ENCODE results near the gene OVAAL.

OVAAL gene

DNA sequence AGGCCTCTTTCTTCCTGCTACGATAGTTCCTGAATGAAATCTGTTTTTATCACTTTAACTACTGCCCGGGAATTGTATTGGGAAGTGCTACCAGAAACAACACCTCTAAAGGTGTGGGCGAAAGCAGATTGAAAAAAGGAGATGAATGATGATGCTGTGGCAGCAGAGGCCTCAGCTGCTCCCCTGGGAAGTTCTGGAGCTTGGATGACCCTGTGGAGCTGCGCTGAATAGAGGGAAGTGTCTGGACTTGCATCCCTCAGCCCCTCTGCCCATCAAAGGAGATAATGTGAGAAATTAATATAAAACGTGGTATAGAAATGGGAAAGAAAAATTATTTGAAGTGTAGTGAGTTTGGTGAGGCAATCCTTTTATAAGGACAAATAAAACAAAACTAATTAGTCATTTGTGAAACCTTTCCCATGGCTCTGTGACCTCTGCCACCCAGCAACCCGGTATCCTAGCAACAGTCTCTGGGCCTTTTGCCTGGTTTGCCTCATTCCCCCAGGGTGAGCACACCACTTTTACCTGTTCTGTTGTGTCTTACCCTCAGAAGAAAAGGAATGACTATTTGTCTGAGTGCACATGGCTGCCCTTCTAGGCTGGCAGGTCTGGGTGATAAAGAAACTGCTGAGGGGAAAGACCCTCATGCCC is 21.3 kb downstream of the OVAAL start:
- Histone ChIP-seq H3K27ac (ENCODE audit: low read length) (no peak overlapping the region), H3K4me1 (ENCODE audit: low read length) (no peaks in the 10 kb centered on the region), H4K20me1 (ENCODE audit: insufficient read depth, low read length) (no peaks in the 10 kb centered on the region), H3K9me2 (replicated peaks; ENCODE audit: insufficient read depth, low read length) (no peaks in the 10 kb centered on the region), H3K27me3 (replicated peaks; ENCODE audit: insufficient read depth, low read length) (no peaks in the 10 kb centered on the region), H3F3A (ENCODE audit: insufficient read depth, low read length) (no peaks in the 10 kb centered on the region), H3K36me3 (replicated peaks; ENCODE audit: insufficient read depth, low read length) (no peaks in the 10 kb centered on the region), H2AFZ (ENCODE audit: low read length) (no peak overlapping the region), H3K9me3 (replicated peaks; ENCODE audit: insufficient read depth, low read length) (no peaks in the 10 kb centered on the region), H3K9ac (ENCODE audit: low read length) (no peak overlapping the region), H3K4me2 (ENCODE audit: low read depth, low read length) (no peak overlapping the region), H3K79me2 (ENCODE audit: low read length) (no peaks in the 10 kb centered on the region), H3K4me3 (ENCODE audit: low read length) (no peak overlapping the region)
- no peak for TF ChIP-seq CTCF (IDR thresholded peaks at IDR 0.05; ENCODE audit: low read length)
- TF ChIP-seq EZH2phosphoT487 (IDR thresholded peaks at IDR 0.05; ENCODE audit: low read length): no peak
- TF ChIP-seq EZH2 (optimal IDR thresholded peaks at IDR 0.05; ENCODE audit: low read depth, low read length): no peak
- no peak for DNase-seq

DNA sequence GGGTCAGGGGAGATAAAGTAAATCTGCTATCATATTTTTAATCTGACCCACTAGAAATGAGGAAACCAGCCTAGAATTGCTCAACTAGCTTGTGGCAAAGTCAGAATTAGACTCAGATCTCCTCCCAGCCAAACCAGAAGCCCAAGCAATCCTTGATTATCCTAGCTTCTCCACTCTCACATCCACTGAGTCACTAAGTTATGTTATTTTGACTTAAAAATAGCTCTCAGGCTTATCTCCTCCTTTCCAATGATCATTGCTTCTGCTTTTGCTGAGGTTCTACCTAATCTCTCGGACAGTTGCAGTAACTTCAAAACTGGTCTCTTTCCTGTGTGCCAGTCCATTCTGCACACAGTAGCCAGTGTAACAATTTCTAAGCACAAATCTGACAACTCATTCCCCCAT is 22.9 kb downstream of the OVAAL start:
- no peaks in the 10 kb centered on the region for H3K9me3 ChIP-seq (replicated peaks; ENCODE audit: insufficient read depth, low read length)
- H3K36me3 ChIP-seq (replicated peaks; ENCODE audit: insufficient read depth, low read length): no peaks in the 10 kb centered on the region
- no peak overlapping the region for H3K27ac ChIP-seq (ENCODE audit: low read length)
- no peaks in the 10 kb centered on the region for H3K27me3 ChIP-seq (replicated peaks; ENCODE audit: insufficient read depth, low read length)
- H3F3A ChIP-seq (ENCODE audit: insufficient read depth, low read length): no peaks in the 10 kb centered on the region
- no peak overlapping the region for H3K4me3 ChIP-seq (ENCODE audit: low read length)
- no peaks in the 10 kb centered on the region for H3K79me2 ChIP-seq (ENCODE audit: low read length)
- H3K4me1 ChIP-seq (ENCODE audit: low read length): no peaks in the 10 kb centered on the region
- no peak overlapping the region for H2AFZ ChIP-seq (ENCODE audit: low read length)
- H3K9ac ChIP-seq (ENCODE audit: low read length): no peak overlapping the region
- TF ChIP-seq EZH2 (optimal IDR thresholded peaks at IDR 0.05; ENCODE audit: low read depth, low read length) (no peak), CTCF (IDR thresholded peaks at IDR 0.05; ENCODE audit: low read length) (no peak), EZH2phosphoT487 (IDR thresholded peaks at IDR 0.05; ENCODE audit: low read length) (no peak)
- H3K9me2 ChIP-seq (replicated peaks; ENCODE audit: insufficient read depth, low read length): no peaks in the 10 kb centered on the region
- no peak overlapping the region for H3K4me2 ChIP-seq (ENCODE audit: low read depth, low read length)
- DNase-seq: no peak
- no peaks in the 10 kb centered on the region for H4K20me1 ChIP-seq (ENCODE audit: insufficient read depth, low read length)

GRCh38 chr1:180584869-180585268 is 26.1 kb downstream of the OVAAL start:
- H3K4me1 ChIP-seq (ENCODE audit: low read length): no peaks in the 10 kb centered on the region
- H4K20me1 ChIP-seq (ENCODE audit: insufficient read depth, low read length): no peaks in the 10 kb centered on the region
- H2AFZ ChIP-seq (ENCODE audit: low read length): no peak overlapping the region
- H3K4me2 ChIP-seq (ENCODE audit: low read depth, low read length): no peak overlapping the region
- H3K36me3 ChIP-seq (replicated peaks; ENCODE audit: insufficient read depth, low read length): no peaks in the 10 kb centered on the region
- no peaks in the 10 kb centered on the region for H3K79me2 ChIP-seq (ENCODE audit: low read length)
- no peak overlapping the region for H3K9ac ChIP-seq (ENCODE audit: low read length)
- H3K4me3 ChIP-seq (ENCODE audit: low read length): no peak overlapping the region
- H3K9me3 ChIP-seq (replicated peaks; ENCODE audit: insufficient read depth, low read length): no peaks in the 10 kb centered on the region
- no peak overlapping the region for H3K27ac ChIP-seq (ENCODE audit: low read length)
- no peak for DNase-seq
- H3K27me3 ChIP-seq (replicated peaks; ENCODE audit: insufficient read depth, low read length): no peaks in the 10 kb centered on the region
- H3F3A ChIP-seq (ENCODE audit: insufficient read depth, low read length): no peaks in the 10 kb centered on the region
- no peaks in the 10 kb centered on the region for H3K9me2 ChIP-seq (replicated peaks; ENCODE audit: insufficient read depth, low read length)
- no peak for TF ChIP-seq EZH2 (optimal IDR thresholded peaks at IDR 0.05; ENCODE audit: low read depth, low read length)
- no peak for TF ChIP-seq EZH2phosphoT487 (IDR thresholded peaks at IDR 0.05; ENCODE audit: low read length)
- no peak for TF ChIP-seq CTCF (IDR thresholded peaks at IDR 0.05; ENCODE audit: low read length)
